GM12874 (cell line): ENCODE results near the gene WASF3.

Source experiments
- CTCF ChIP-seq: IDR thresholded peaks from 2 replicates; pipeline ENCODE4 v1.5.1; 2011; ENCODE audit warnings: low read depth, mild to moderate bottlenecking, control low read depth, low read length, moderate library complexity; ENCODE audit not compliant: insufficient read depth

Gene WASF3

GRCh38 chr13:26718146-26718545, 160.7 kb downstream of the WASF3 start:
- TF ChIP-seq CTCF = no peak

- TF ChIP-seq CTCF = no peak
Observed at GRCh38 chr13:26718872-26719271, 161.4 kb downstream of the WASF3 start.

GRCh38 chr13:26719356-26719945, 162.0 kb downstream of the WASF3 start:
- TF ChIP-seq CTCF = no peak

- no peak for TF ChIP-seq CTCF
Observed at GRCh38 chr13:26721251-26722121, 164.0 kb downstream of the WASF3 start.

GRCh38 chr13:26722321-26722720, 164.8 kb downstream of the WASF3 start:
- no peak for TF ChIP-seq CTCF

GRCh38 chr13:26726684-26727083, 169.2 kb downstream of the WASF3 start:
- TF ChIP-seq CTCF = no peak

GRCh38 chr13:26727122-26727521, 169.6 kb downstream of the WASF3 start:
- TF ChIP-seq CTCF = no peak
